Measurements from ENCODE around the gene ASGR2.

DNA sequence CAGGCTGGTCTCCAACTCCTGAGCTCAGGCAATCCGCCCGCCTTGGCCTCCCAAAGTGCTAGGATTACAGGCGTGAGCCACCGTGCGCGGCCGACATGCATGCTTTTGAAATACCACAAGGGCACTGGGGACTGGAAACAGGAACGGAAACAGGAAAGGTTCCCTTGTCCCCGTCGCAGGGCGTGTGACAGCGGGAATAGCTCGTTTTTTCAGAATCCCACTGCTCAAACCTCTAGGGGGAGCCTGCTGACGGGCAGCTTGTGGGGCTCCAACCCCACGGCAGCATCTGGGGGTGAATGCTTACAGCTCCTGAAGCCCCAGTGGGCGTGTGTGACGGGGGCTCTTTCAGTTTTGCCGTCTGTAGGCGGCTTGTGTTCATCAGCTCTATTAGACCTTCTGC lies 18.8 kb upstream of the ASGR2 start:
- TF ChIP-seq SUZ12 (IDR thresholded peaks at IDR 0.05; ENCODE audit: extremely low read depth, insufficient read depth, insufficient read length) (no peak), YY1 (IDR thresholded peaks at IDR 0.05; ENCODE audit: insufficient read depth, insufficient read length) (no peak)

Data from NT2/D1 (cell line).